Loucy (cell line): ENCODE results near the gene PYROXD2.

Experiments
- H2AFZ ChIP-seq: fragments of 200-600 bp; sonication (generic); 2 replicates; pipeline ENCODE4 v1.6.0; 2016; ENCODE audit warnings: antibody characterized with exemption, mild to moderate bottlenecking, low read length, moderate library complexity
- H3F3A ChIP-seq: fragments of 200-600 bp; 2 replicates; pipeline ENCODE4 v1.6.0; 2016; ENCODE audit warnings: antibody characterized with exemption, low read depth, mild to moderate bottlenecking
- H3K27me3 ChIP-seq: fragments of 200-600 bp; sonication (generic); 2 replicates; pipeline ENCODE4 v1.6.1; 2014; ENCODE audit warnings: low read length, mild to moderate bottlenecking; ENCODE audit not compliant: insufficient read depth, poor library complexity, severe bottlenecking
- H3K36me3 ChIP-seq: fragments of 200-600 bp; sonication (generic); 2 replicates; pipeline ENCODE4 v1.6.1; 2016; ENCODE audit warnings: low read length; ENCODE audit not compliant: insufficient read depth
- H3K4me1 ChIP-seq: fragments of 200-600 bp; sonication (generic); 2 replicates; pipeline ENCODE4 v1.5.1; 2014; ENCODE audit warnings: low read length, mild to moderate bottlenecking; ENCODE audit not compliant: insufficient read depth, poor library complexity, severe bottlenecking
- H3K4me2 ChIP-seq: fragments of 200-600 bp; sonication (generic); 2 replicates; pipeline ENCODE4 v1.6.0; 2014; ENCODE audit warnings: antibody characterized with exemption, low read length, low read depth, mild to moderate bottlenecking; ENCODE audit not compliant: poor library complexity, severe bottlenecking
- H3K4me3 ChIP-seq: fragments of 200-600 bp; sonication (generic); 2 replicates; pipeline ENCODE4 v1.5.1; 2014; ENCODE audit warnings: low read length, mild to moderate bottlenecking, mixed read lengths; ENCODE audit not compliant: poor library complexity, severe bottlenecking
- H3K79me2 ChIP-seq: fragments of 200-600 bp; sonication (generic); 2 replicates; pipeline ENCODE4 v1.6.1; 2014; ENCODE audit warnings: low read length; ENCODE audit not compliant: insufficient read depth
- H3K9ac ChIP-seq: fragments of 200-600 bp; sonication (generic); 2 replicates; pipeline ENCODE4 v1.6.0; 2014; ENCODE audit warnings: mild to moderate bottlenecking, low read depth, low read length, moderate library complexity; ENCODE audit not compliant: poor library complexity, severe bottlenecking
- H3K9me2 ChIP-seq: fragments of 200-600 bp; sonication (generic); replicated peaks from 2 replicates; pipeline ENCODE4 v1.6.1; 2016; ENCODE audit warnings: low read depth, low read length, mixed read lengths
- H3K9me3 ChIP-seq: fragments of 200-600 bp; sonication (generic); 2 replicates; pipeline ENCODE4 v1.6.1; 2014; ENCODE audit warnings: mild to moderate bottlenecking, antibody characterized with exemption, low read length, low read depth; ENCODE audit not compliant: insufficient read depth
- H4K20me1 ChIP-seq: fragments of 200-600 bp; sonication (generic); 2 replicates; pipeline ENCODE4 v1.6.0; 2014; ENCODE audit warnings: antibody characterized with exemption, low read length, mild to moderate bottlenecking; ENCODE audit not compliant: insufficient read depth, poor library complexity, severe bottlenecking
- EZH2phosphoT487 ChIP-seq: fragments of 200-600 bp; IDR thresholded peaks from 2 replicates; pipeline ENCODE4 v1.6.1; 2018; ENCODE audit warnings: antibody characterized with exemption, mild to moderate bottlenecking, moderate library complexity, borderline replicate concordance
- TF ChIP-seq, protein P1 (sequence below): fragments of 200-600 bp; sonication (generic); conservative IDR thresholded peaks from 2 replicates; pipeline ENCODE4 v1.5.1; 2014; ENCODE audit warnings: mild to moderate bottlenecking, antibody characterized with exemption, low read length

PYROXD2 gene

DNA sequence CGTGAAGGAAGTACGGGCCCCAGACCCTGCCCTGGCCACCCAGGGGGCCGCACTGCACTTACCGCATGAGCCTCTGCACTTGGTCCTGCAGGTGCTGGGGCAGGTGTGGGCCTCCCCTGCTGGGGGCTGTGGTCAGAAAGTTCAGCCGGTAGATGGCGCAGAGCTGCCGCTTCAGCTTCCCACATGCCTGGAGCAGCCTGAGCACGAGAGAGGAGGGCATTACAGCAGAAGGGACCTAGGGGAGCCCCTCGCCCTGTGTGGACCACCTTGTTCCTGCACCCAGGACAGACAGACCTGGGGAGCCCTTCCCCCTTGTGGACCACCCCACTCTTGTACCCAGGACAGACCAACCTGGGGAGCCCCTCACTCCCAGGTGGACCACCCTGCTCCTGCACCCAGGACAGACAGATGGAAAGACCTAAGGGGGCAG is 8.7 kb upstream of the PYROXD2 start:
- Histone ChIP-seq H3F3A (no peaks in the 10 kb centered on the region), H2AFZ (no peak overlapping the region), H3K36me3 (peaks cover 2% of the 10 kb centered on the region; the same call in 1 of the 2 replicates), H3K4me2 (no peak overlapping the region), H3K9me2 (no peaks in the 10 kb centered on the region), H3K4me1 (no peaks in the 10 kb centered on the region), H3K79me2 (no peaks in the 10 kb centered on the region), H3K9me3 (no peaks in the 10 kb centered on the region), H3K9ac (no peak overlapping the region), H3K27me3 (no peaks in the 10 kb centered on the region), H3K4me3 (no peak overlapping the region), H4K20me1 (no peaks in the 10 kb centered on the region)
- TF ChIP-seq, protein P1, sequence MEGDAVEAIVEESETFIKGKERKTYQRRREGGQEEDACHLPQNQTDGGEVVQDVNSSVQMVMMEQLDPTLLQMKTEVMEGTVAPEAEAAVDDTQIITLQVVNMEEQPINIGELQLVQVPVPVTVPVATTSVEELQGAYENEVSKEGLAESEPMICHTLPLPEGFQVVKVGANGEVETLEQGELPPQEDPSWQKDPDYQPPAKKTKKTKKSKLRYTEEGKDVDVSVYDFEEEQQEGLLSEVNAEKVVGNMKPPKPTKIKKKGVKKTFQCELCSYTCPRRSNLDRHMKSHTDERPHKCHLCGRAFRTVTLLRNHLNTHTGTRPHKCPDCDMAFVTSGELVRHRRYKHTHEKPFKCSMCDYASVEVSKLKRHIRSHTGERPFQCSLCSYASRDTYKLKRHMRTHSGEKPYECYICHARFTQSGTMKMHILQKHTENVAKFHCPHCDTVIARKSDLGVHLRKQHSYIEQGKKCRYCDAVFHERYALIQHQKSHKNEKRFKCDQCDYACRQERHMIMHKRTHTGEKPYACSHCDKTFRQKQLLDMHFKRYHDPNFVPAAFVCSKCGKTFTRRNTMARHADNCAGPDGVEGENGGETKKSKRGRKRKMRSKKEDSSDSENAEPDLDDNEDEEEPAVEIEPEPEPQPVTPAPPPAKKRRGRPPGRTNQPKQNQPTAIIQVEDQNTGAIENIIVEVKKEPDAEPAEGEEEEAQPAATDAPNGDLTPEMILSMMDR: no peak
- no peak for TF ChIP-seq EZH2phosphoT487

DNA sequence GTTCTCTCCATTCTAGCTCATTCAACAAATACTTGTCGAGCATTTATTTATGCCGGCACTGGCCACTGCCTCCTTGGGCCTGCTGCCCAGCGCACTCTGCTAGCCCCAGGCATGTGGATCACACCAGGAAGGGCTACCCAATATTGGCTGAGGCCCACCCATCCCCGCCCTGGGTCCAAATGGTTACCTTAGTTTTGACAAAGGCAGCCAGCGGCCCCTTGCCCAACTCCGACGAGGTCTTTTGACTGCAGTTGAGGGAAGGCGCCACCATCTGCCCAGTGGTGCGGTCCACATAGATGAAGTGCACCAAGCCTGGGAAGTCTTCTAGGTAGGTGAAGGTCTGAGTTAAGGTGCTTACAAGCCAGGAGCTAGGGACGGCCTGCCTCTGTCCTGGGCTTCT is 7.2 kb upstream of the PYROXD2 start:
- H3K36me3 ChIP-seq: peaks cover 2% of the 10 kb centered on the region; the same call in 1 of the 2 replicates
- H3K9me3 ChIP-seq: no peaks in the 10 kb centered on the region
- no peak for TF ChIP-seq EZH2phosphoT487
- TF ChIP-seq, protein P1: no peak
- no peaks in the 10 kb centered on the region for H3F3A ChIP-seq
- no peak overlapping the region for H3K4me2 ChIP-seq
- no peak overlapping the region for H3K9ac ChIP-seq
- no peaks in the 10 kb centered on the region for H3K27me3 ChIP-seq
- no peaks in the 10 kb centered on the region for H3K9me2 ChIP-seq
- no peak overlapping the region for H2AFZ ChIP-seq
- no peaks in the 10 kb centered on the region for H4K20me1 ChIP-seq
- H3K79me2 ChIP-seq: no peaks in the 10 kb centered on the region
- no peaks in the 10 kb centered on the region for H3K4me1 ChIP-seq
- no peak overlapping the region for H3K4me3 ChIP-seq

DNA sequence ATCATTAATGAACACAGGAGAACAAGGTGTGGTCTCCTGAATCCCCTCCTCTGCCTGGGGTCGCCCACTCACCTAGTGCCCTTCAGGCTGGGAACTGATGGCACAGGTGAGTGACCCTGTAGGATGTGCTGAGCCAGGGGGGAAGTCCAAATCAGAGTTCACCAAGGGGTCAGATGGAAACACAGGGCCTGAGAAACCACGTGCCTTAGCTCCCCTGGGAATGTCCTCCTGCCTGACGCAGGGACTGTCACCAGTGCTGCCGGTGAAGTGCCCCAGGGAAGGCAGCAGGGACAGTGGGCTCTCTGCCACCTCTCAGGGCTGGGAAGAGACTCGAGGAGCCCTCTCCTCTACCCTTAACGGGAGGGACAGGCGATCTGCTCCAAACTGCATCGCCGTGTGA is 5.8 kb upstream of the PYROXD2 start:
- Histone ChIP-seq H3K9ac (no peak overlapping the region), H4K20me1 (no peaks in the 10 kb centered on the region), H3K79me2 (no peaks in the 10 kb centered on the region), H3K9me3 (no peaks in the 10 kb centered on the region), H3F3A (no peaks in the 10 kb centered on the region), H3K4me1 (no peaks in the 10 kb centered on the region), H3K27me3 (no peaks in the 10 kb centered on the region), H2AFZ (no peak overlapping the region), H3K9me2 (no peaks in the 10 kb centered on the region), H3K4me3 (no peak overlapping the region), H3K4me2 (no peak overlapping the region), H3K36me3 (peaks cover 2% of the 10 kb centered on the region; the same call in 1 of the 2 replicates)
- TF ChIP-seq, protein P1: no peak
- TF ChIP-seq EZH2phosphoT487: no peak
